ENCODE data around the gene PARVA.

Gene PARVA

GRCh38 chr11:12577725-12578644 is 200.6 kb downstream of the PARVA start:
- no peak for TF ChIP-seq CTCF (IDR thresholded peaks at IDR 0.05)
- Histone ChIP-seq H3K36me3 (no peaks in the 10 kb centered on the region), H3K9me3 (no peaks in the 10 kb centered on the region), H3K27ac (no peak overlapping the region), H3K27me3 (no peaks in the 10 kb centered on the region), H3K4me1 (ENCODE audit: control insufficient read depth in 1 of 2, insufficient read depth in 1 of 2, low read depth in 1 of 2, low read length in 1 of 2) (no peaks in the 10 kb centered on the region), H3K4me3 (ENCODE audit: low read depth in 1 of 2, low read length in 1 of 2) (no peak overlapping the region)

GRCh38 chr11:12581416-12581815 is 204.0 kb downstream of the PARVA start:
- no peaks in the 10 kb centered on the region for H3K4me1 ChIP-seq (ENCODE audit: control insufficient read depth in 1 of 2, insufficient read depth in 1 of 2, low read depth in 1 of 2, low read length in 1 of 2)
- H3K4me3 ChIP-seq (ENCODE audit: low read depth in 1 of 2, low read length in 1 of 2): no peak overlapping the region
- no peaks in the 10 kb centered on the region for H3K9me3 ChIP-seq
- H3K27ac ChIP-seq: no peak overlapping the region
- TF ChIP-seq CTCF (IDR thresholded peaks at IDR 0.05): no peak
- no peaks in the 10 kb centered on the region for H3K36me3 ChIP-seq
- no peaks in the 10 kb centered on the region for H3K27me3 ChIP-seq

GRCh38 chr11:12581923-12582322 is 204.6 kb downstream of the PARVA start:
- H3K9me3 ChIP-seq: no peaks in the 10 kb centered on the region
- H3K27ac ChIP-seq: no peak overlapping the region
- H3K27me3 ChIP-seq: no peaks in the 10 kb centered on the region
- no peak for TF ChIP-seq CTCF (IDR thresholded peaks at IDR 0.05)
- no peaks in the 10 kb centered on the region for H3K4me1 ChIP-seq (ENCODE audit: control insufficient read depth in 1 of 2, insufficient read depth in 1 of 2, low read depth in 1 of 2, low read length in 1 of 2)
- no peaks in the 10 kb centered on the region for H3K36me3 ChIP-seq
- H3K4me3 ChIP-seq (ENCODE audit: low read depth in 1 of 2, low read length in 1 of 2): no peak overlapping the region
